Peyer's patch (tissue), 4 donors: ENCODE data around the gene RASAL3. TPM values are rescaled to one million over a fixed set of nuclear protein-coding genes. Genes with fewer than 3 reads are reported as not detected.

ENCODE experiments used
- DNase-seq, 3 donors: peaks; one replicate each; pipeline ENCODE4 v3.0.0-alpha.2; 2017 to 2019
- H3K27ac ChIP-seq, 4 donors: fragments of 200-600 bp; sonication (generic); one replicate each; pipeline ENCODE4 v1.5.1; 2016 to 2019
- H3K27me3 ChIP-seq, 2 donors: fragments of 200-600 bp; sonication (generic); one replicate each; pipeline ENCODE4 v1.5.1; 2019
- H3K36me3 ChIP-seq, 3 donors: fragments of 200-600 bp; sonication (generic); one replicate each; pipeline ENCODE4 v1.5.1; 2016 to 2019
- H3K4me1 ChIP-seq, 4 donors: fragments of 200-600 bp; sonication (generic); one replicate each; pipeline ENCODE4 v1.5.1; 2016 to 2019
- H3K4me3 ChIP-seq, 4 donors: fragments of 200-600 bp; sonication (generic); 1 replicate in 3 of 4; 2 replicates in 1 of 4; pipeline ENCODE4 v1.5.1; 2016 to 2019; ENCODE audit warnings: mild to moderate bottlenecking in 1 of 4
- H3K9me3 ChIP-seq, 4 donors: fragments of 200-600 bp; sonication (generic); one replicate each; pipeline ENCODE4 v1.5.1; 2016 to 2019; ENCODE audit warnings: mild to moderate bottlenecking in 1 of 4
- POLR2A ChIP-seq, 2 donors: fragments of 450-650 bp; IDR thresholded peaks; one replicate each; pipeline ENCODE4 v1.5.1; 2017; ENCODE audit warnings: antibody characterized with exemption in 2 of 2, mild to moderate bottlenecking in 2 of 2, moderate library complexity in 2 of 2
- total RNA-seq, 4 donors: library from RNA; depleted of rRNA; stranded (reverse); fragments of >200 nt; gene quantifications; one replicate each; pipeline ENCODE4 v1.1.0, GENCODE V29; 2016
- TF ChIP-seq, protein P1 (sequence below), 6 experiments: fragments of 450-650 bp in 4 of 6; fragments of 200-600 bp in 2 of 6; sonication (generic) in 1 of 6; IDR thresholded peaks; one replicate each; pipeline ENCODE4 v1.5.1; 2017 to 2019; ENCODE audit warnings: antibody characterized with exemption in 6 of 6, mild to moderate bottlenecking in 3 of 6, moderate library complexity in 1 of 6

RASAL3 gene
- total RNA-seq, 4 donors from 2014 or later: 6.6 to 66.0 (median 6.9) TPM

GRCh38 chr19:15427350-15427700 is 37.0 kb downstream of the RASAL3 start:
- peak in 1 of 3 donors; percentile 43 for DNase-seq
- Histone ChIP-seq H3K9me3 (no peaks in the 10 kb centered on the region), H3K36me3 (peaks cover 0 to 70% (median 0%) of the 10 kb centered on the region in 3 donors), H3K27ac (no peak overlapping the region), H3K4me3 (no peak overlapping the region), H3K4me1 (peaks cover 0 to 24% (median 15%) of the 10 kb centered on the region in 4 donors), H3K27me3 (no peaks in the 10 kb centered on the region)
- no peak for TF ChIP-seq POLR2A (IDR thresholded peaks at IDR 0.05)
- TF ChIP-seq, protein P1, sequence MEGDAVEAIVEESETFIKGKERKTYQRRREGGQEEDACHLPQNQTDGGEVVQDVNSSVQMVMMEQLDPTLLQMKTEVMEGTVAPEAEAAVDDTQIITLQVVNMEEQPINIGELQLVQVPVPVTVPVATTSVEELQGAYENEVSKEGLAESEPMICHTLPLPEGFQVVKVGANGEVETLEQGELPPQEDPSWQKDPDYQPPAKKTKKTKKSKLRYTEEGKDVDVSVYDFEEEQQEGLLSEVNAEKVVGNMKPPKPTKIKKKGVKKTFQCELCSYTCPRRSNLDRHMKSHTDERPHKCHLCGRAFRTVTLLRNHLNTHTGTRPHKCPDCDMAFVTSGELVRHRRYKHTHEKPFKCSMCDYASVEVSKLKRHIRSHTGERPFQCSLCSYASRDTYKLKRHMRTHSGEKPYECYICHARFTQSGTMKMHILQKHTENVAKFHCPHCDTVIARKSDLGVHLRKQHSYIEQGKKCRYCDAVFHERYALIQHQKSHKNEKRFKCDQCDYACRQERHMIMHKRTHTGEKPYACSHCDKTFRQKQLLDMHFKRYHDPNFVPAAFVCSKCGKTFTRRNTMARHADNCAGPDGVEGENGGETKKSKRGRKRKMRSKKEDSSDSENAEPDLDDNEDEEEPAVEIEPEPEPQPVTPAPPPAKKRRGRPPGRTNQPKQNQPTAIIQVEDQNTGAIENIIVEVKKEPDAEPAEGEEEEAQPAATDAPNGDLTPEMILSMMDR (IDR thresholded peaks at IDR 0.05): no peak

DNA sequence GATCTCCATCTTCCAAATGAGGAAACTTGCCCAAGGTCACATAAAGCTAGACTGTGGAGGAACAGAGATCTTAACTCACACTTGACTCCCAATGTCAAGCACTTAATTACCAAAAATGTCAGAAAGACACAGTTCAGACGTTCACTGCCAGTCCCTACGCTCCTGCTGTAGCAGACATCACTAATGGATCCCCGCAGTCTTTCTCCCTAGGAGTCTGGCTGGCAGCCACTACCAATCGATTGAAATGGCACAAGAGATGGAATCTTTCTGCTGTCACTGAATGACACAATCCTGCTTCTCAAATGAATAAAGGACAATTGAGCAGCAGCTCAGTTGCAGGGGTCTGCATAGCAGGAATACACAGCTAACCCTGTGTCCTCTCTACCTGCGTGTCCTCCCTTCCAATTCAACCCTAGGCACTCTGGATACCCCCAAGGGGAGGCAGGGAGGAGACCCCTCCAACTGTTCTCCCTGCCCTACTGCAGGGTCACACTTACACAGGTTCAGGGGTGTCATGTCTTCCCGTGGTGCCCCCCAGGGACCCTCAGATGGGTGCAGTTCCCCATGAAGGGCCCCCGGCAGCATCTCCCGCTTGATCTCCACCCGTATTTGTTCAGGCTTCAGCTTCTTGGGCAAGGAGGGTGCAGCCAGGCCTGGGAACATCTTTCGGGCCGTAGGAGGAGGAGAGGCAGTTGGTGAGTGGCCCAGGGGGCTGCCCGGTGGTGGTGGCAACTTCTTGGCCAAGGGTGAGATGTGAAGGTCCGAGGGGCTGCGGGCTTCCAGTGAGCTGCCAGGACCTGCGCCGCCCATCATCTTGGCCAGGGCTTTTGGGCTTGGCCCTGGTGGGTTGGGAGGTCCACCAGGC is 37.6 kb downstream of the RASAL3 start:
- no peaks in the 10 kb centered on the region for H3K27me3 ChIP-seq
- no peaks in the 10 kb centered on the region for H3K9me3 ChIP-seq
- H3K4me1 ChIP-seq: peaks cover 0 to 21% (median 13%) of the 10 kb centered on the region in 4 donors
- no peak for TF ChIP-seq POLR2A (IDR thresholded peaks at IDR 0.05)
- TF ChIP-seq, protein P1 (IDR thresholded peaks at IDR 0.05): no peak
- no peak overlapping the region for H3K4me3 ChIP-seq
- peaks cover 0 to 71% (median 0%) of the 10 kb centered on the region in 3 donors for H3K36me3 ChIP-seq
- no peak for DNase-seq
- no peak overlapping the region for H3K27ac ChIP-seq

GRCh38 chr19:15425321-15425950 is 38.9 kb downstream of the RASAL3 start:
- Histone ChIP-seq H3K4me1 (peaks cover 0 to 12% (median 2%) of the 10 kb centered on the region in 4 donors), H3K36me3 (peaks cover 0 to 71% (median 0%) of the 10 kb centered on the region in 3 donors), H3K27me3 (no peaks in the 10 kb centered on the region), H3K9me3 (no peaks in the 10 kb centered on the region), H3K4me3 (no peak overlapping the region), H3K27ac (no peak overlapping the region)
- DNase-seq: peak in 1 of 3 donors; percentile 43
- TF ChIP-seq POLR2A (IDR thresholded peaks at IDR 0.05): no peak
- TF ChIP-seq, protein P1 (IDR thresholded peaks at IDR 0.05): no peak

DNA sequence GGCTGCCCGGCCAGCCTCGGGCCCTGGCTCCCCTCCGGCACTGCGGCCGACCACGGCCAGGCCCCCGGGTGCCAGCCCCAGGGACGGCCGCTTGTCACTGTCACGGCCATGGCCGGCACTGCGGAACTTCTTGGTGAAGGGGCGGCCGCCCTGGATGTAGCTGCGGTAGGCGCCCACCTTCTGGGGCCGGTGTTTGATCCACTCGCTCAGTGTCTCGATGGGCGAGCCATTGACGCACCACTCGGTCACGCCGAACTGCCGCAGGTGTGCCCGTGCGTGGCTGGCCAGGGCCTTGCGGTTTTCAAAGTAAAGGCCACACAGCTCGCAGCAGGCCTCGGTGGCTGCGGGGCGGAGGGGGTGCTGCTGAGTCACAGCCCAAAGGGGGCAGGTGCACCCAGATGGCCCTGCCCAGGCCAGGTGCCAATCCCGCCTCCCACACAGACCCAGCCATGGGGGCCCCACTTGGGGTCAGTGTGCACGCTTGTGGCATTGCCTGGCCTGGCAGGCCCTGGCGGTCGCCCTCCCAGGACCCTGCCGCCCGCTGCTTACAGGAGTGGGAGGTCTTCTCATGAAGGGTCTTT is 39.6 kb downstream of the RASAL3 start:
- no peaks in the 10 kb centered on the region for H3K27me3 ChIP-seq
- peaks cover 0 to 7% (median 0%) of the 10 kb centered on the region in 4 donors for H3K4me1 ChIP-seq
- no peaks in the 10 kb centered on the region for H3K9me3 ChIP-seq
- no peak overlapping the region for H3K27ac ChIP-seq
- peaks cover 0 to 69% (median 0%) of the 10 kb centered on the region in 3 donors for H3K36me3 ChIP-seq
- peak in 1 of 3 donors; percentile 35 for DNase-seq
- no peak overlapping the region for H3K4me3 ChIP-seq
- no peak for TF ChIP-seq POLR2A (IDR thresholded peaks at IDR 0.05)
- TF ChIP-seq, protein P1 (IDR thresholded peaks at IDR 0.05): no peak

DNA sequence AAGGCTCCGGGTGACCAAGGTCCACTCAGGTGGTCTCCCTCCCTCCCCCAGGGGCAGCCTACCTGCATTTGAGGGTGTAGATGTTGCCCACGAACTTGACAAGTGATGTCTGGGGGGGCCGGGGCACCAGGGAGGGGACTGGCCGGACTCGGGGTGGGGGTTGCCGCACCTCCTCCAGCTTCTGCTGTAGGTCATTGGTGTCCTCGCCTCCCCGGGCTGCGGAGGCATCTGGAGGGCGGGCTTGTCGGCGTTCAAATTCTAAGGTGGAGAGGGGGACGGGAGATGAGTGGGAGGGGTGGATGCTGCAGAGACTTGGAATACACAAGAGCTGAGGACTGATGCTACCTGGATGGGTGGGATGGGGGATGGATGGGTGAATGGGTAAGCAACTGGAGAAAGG is 40.2 kb downstream of the RASAL3 start:
- peaks cover 0 to 10% (median 2%) of the 10 kb centered on the region in 4 donors for H3K4me1 ChIP-seq
- TF ChIP-seq, protein P1 (IDR thresholded peaks at IDR 0.05): no peak
- no peak for TF ChIP-seq POLR2A (IDR thresholded peaks at IDR 0.05)
- H3K9me3 ChIP-seq: no peaks in the 10 kb centered on the region
- H3K27ac ChIP-seq: no peak overlapping the region
- peaks cover 0 to 64% (median 0%) of the 10 kb centered on the region in 3 donors for H3K36me3 ChIP-seq
- DNase-seq: peak in 1 of 3 donors; percentile 40
- H3K27me3 ChIP-seq: no peaks in the 10 kb centered on the region
- no peak overlapping the region for H3K4me3 ChIP-seq
